ENCODE data around the gene CLDN5. TPM values are rescaled to one million over a fixed set of nuclear protein-coding genes. Genes with fewer than 3 reads are reported as not detected.
A peak's percentile ranks its signal among the peaks of the same experiment; 100 is the strongest.
"Not testable (repeated sequence)": the region's sequence is repeated elsewhere in the genome, so short reads cannot be mapped to it uniquely, and the experiment has no call there.

The CLDN5 gene
- polyA plus RNA-seq, 6 donors from 2014 or later, result 0.31 to 2.4 (median 2.0) TPM; not detected in 1

- Mint-ChIP-seq H3K4me3 (no peak overlapping the region), H3K36me3 (peaks cover 0 to 2% of the 10 kb centered on the region in 2 donors), H3K4me1 (no peaks in the 10 kb centered on the region), H3K27ac (peak overlapping the region in 1 of 6 donors; percentile 9), H3K9me3 (peaks cover 0 to 5% (median under 1%) of the 10 kb centered on the region in 7 donors), H3K27me3 (peaks cover 5 to 24% (median 19%) of the 10 kb centered on the region in 3 donors)
- DNase-seq (no peak), ATAC-seq (ENCODE audit: low read depth in 2 of 2) (no peak)
Measured at GRCh38 chr22:19559324-19559811, 35.2 kb upstream of the CLDN5 start.

GRCh38 chr22:19556963-19557545, 32.8 kb upstream of the CLDN5 start:
- H3K36me3 Mint-ChIP-seq, result peaks cover 0 to 6% of the 10 kb centered on the region in 2 donors
- H3K27me3 Mint-ChIP-seq, result peaks cover 13 to 30% (median 19%) of the 10 kb centered on the region in 3 donors
- ATAC-seq (ENCODE audit: low read depth in 2 of 2), result no peak
- H3K27ac Mint-ChIP-seq, result peak overlapping the region in 1 of 6 donors; percentile 21
- no peak overlapping the region for H3K4me3 Mint-ChIP-seq
- no peak for DNase-seq
- no peaks in the 10 kb centered on the region for H3K4me1 Mint-ChIP-seq
- peaks cover 0 to 4% (median 0%) of the 10 kb centered on the region in 7 donors for H3K9me3 Mint-ChIP-seq

GRCh38 chr22:19555651-19556050, 31.4 kb upstream of the CLDN5 start:
- peaks cover 0 to 6% of the 10 kb centered on the region in 2 donors for H3K36me3 Mint-ChIP-seq
- H3K4me1 Mint-ChIP-seq, result no peaks in the 10 kb centered on the region
- no peak for DNase-seq
- no peak overlapping the region for H3K4me3 Mint-ChIP-seq
- H3K9me3 Mint-ChIP-seq, result peaks cover 0 to 4% (median 0%) of the 10 kb centered on the region in 7 donors
- H3K27me3 Mint-ChIP-seq, result peaks cover 13 to 36% (median 19%) of the 10 kb centered on the region in 3 donors
- H3K27ac Mint-ChIP-seq, result no peak overlapping the region
- no peak for ATAC-seq (ENCODE audit: low read depth in 2 of 2)

GRCh38 chr22:19554834-19555404, 30.7 kb upstream of the CLDN5 start:
- Mint-ChIP-seq H3K36me3 (peaks cover 0 to 6% of the 10 kb centered on the region in 2 donors), H3K4me1 (no peaks in the 10 kb centered on the region), H3K4me3 (no peak overlapping the region), H3K27ac (no peak overlapping the region), H3K9me3 (peaks cover 0 to 4% (median 0%) of the 10 kb centered on the region in 7 donors), H3K27me3 (peaks cover 13 to 38% (median 14%) of the 10 kb centered on the region in 3 donors)
- ATAC-seq (ENCODE audit: low read depth in 2 of 2) (no peak), DNase-seq (no peak)

- DNase-seq (no peak), ATAC-seq (ENCODE audit: low read depth in 2 of 2) (no peak)
- H3K27ac Mint-ChIP-seq, result no peak overlapping the region
- peaks cover 0 to 6% of the 10 kb centered on the region in 2 donors for H3K36me3 Mint-ChIP-seq
- no peaks in the 10 kb centered on the region for H3K4me1 Mint-ChIP-seq
- peaks cover 10 to 38% (median 13%) of the 10 kb centered on the region in 3 donors for H3K27me3 Mint-ChIP-seq
- H3K4me3 Mint-ChIP-seq, result no peak overlapping the region
- peaks cover 0 to 4% (median 0%) of the 10 kb centered on the region in 7 donors for H3K9me3 Mint-ChIP-seq
Measured at GRCh38 chr22:19553201-19553600, 29.0 kb upstream of the CLDN5 start.

GRCh38 chr22:19550382-19550781, 26.2 kb upstream of the CLDN5 start:
- Mint-ChIP-seq H3K9me3 (peaks cover 0 to 4% (median 2%) of the 10 kb centered on the region in 7 donors), H3K27ac (peak overlapping the region in 1 of 6 donors; percentile 42), H3K27me3 (peaks cover 5 to 24% (median 15%) of the 10 kb centered on the region in 3 donors), H3K36me3 (peaks cover 0 to 6% of the 10 kb centered on the region in 2 donors), H3K4me3 (no peak overlapping the region), H3K4me1 (no peaks in the 10 kb centered on the region)
- DNase-seq (no peak), ATAC-seq (ENCODE audit: low read depth in 2 of 2) (no peak)

- no peak for DNase-seq
- ATAC-seq (ENCODE audit: low read depth in 2 of 2), result no peak
- Mint-ChIP-seq H3K36me3 (peaks cover 0 to 4% of the 10 kb centered on the region in 2 donors), H3K27me3 (peaks cover 4 to 20% (median 19%) of the 10 kb centered on the region in 3 donors), H3K4me1 (no peaks in the 10 kb centered on the region), H3K9me3 (peaks cover 0 to 4% (median 2%) of the 10 kb centered on the region in 7 donors), H3K4me3 (peak overlapping the region in 1 of 8 donors; percentile 15), H3K27ac (no peak overlapping the region)
Measured at GRCh38 chr22:19549428-19549827, 25.2 kb upstream of the CLDN5 start.

- H3K27me3 Mint-ChIP-seq, result peaks cover 0 to 19% (median 19%) of the 10 kb centered on the region in 3 donors
- no peak overlapping the region for H3K4me3 Mint-ChIP-seq
- ATAC-seq (ENCODE audit: low read depth in 2 of 2) (no peak), DNase-seq (no peak)
- H3K36me3 Mint-ChIP-seq, result no peaks in the 10 kb centered on the region
- no peaks in the 10 kb centered on the region for H3K4me1 Mint-ChIP-seq
- H3K9me3 Mint-ChIP-seq, result peaks cover 0 to 4% (median 0%) of the 10 kb centered on the region in 7 donors
- peak overlapping the region in 1 of 6 donors; percentile 27 for H3K27ac Mint-ChIP-seq
Measured at GRCh38 chr22:19548964-19549363, 24.8 kb upstream of the CLDN5 start.

- DNase-seq; H3K9me3 Mint-ChIP-seq; H3K36me3 Mint-ChIP-seq; H3K4me3 Mint-ChIP-seq; ATAC-seq (ENCODE audit: low read depth in 2 of 2); H3K4me1 Mint-ChIP-seq: not testable (repeated sequence)
- Mint-ChIP-seq H3K27ac (peak overlapping the region in 1 of 6 donors; percentile 27), H3K27me3 (peaks cover 3 to 23% (median 18%) of the 10 kb centered on the region in 3 donors)
Measured at GRCh38 chr22:19548427-19548826, 24.2 kb upstream of the CLDN5 start.

- ATAC-seq (ENCODE audit: low read depth in 2 of 2) (no peak), DNase-seq (no peak)
- peak overlapping the region in 1 of 6 donors; percentile 12 for H3K27ac Mint-ChIP-seq
- H3K4me3 Mint-ChIP-seq, result no peak overlapping the region
- peaks cover 0 to 4% (median 0%) of the 10 kb centered on the region in 7 donors for H3K9me3 Mint-ChIP-seq
- H3K4me1 Mint-ChIP-seq, result no peaks in the 10 kb centered on the region
- H3K27me3 Mint-ChIP-seq, result peaks cover 3 to 23% (median 18%) of the 10 kb centered on the region in 3 donors
- no peaks in the 10 kb centered on the region for H3K36me3 Mint-ChIP-seq
Measured at GRCh38 chr22:19547620-19548019, 23.4 kb upstream of the CLDN5 start.

GRCh38 chr22:19546680-19547079, 22.5 kb upstream of the CLDN5 start:
- H3K27me3 Mint-ChIP-seq, result peaks cover 4 to 23% (median 18%) of the 10 kb centered on the region in 3 donors
- H3K4me3 Mint-ChIP-seq, result peak overlapping the region in 1 of 8 donors; percentile 64
- H3K36me3 Mint-ChIP-seq, result no peaks in the 10 kb centered on the region
- peak overlapping the region in 1 of 6 donors; percentile 20 for H3K27ac Mint-ChIP-seq
- DNase-seq (no peak), ATAC-seq (ENCODE audit: low read depth in 2 of 2) (no peak)
- no peaks in the 10 kb centered on the region for H3K4me1 Mint-ChIP-seq
- peaks cover 0 to 4% (median 0%) of the 10 kb centered on the region in 7 donors for H3K9me3 Mint-ChIP-seq

- no peaks in the 10 kb centered on the region for H3K4me1 Mint-ChIP-seq
- H3K27ac Mint-ChIP-seq, result no peak overlapping the region
- no peak for ATAC-seq (ENCODE audit: low read depth in 2 of 2)
- H3K27me3 Mint-ChIP-seq, result peaks cover 7 to 19% (median 18%) of the 10 kb centered on the region in 3 donors
- peaks cover 0 to 4% (median 0%) of the 10 kb centered on the region in 7 donors for H3K9me3 Mint-ChIP-seq
- DNase-seq, result no peak
- H3K36me3 Mint-ChIP-seq, result no peaks in the 10 kb centered on the region
- H3K4me3 Mint-ChIP-seq, result no peak overlapping the region
Measured at GRCh38 chr22:19545935-19546207, 21.7 kb upstream of the CLDN5 start.

- ATAC-seq (ENCODE audit: low read depth in 2 of 2), result no peak
- peaks cover 11 to 26% (median 14%) of the 10 kb centered on the region in 3 donors for H3K27me3 Mint-ChIP-seq
- no peak overlapping the region for H3K27ac Mint-ChIP-seq
- H3K36me3 Mint-ChIP-seq, result no peaks in the 10 kb centered on the region
- peaks cover 0 to 4% (median 0%) of the 10 kb centered on the region in 7 donors for H3K9me3 Mint-ChIP-seq
- DNase-seq, result no peak
- H3K4me1 Mint-ChIP-seq, result no peaks in the 10 kb centered on the region
- no peak overlapping the region for H3K4me3 Mint-ChIP-seq
Measured at GRCh38 chr22:19543970-19544708, 19.9 kb upstream of the CLDN5 start.

Data from naive B cell (primary cell).